Activated CD8-positive, alpha-beta T cell treated with anti-CD3 and anti-CD28 coated beads, Interleukin-2, amount 10 ng/mL, durations not matched to agents 7 days and 5 days (primary cell): ENCODE results near the gene COL26A1. TPM values are rescaled to one million over a fixed set of nuclear protein-coding genes. Genes with fewer than 3 reads are reported as not detected.

ENCODE experiments used
- ATAC-seq: fragments of 150-1000 bp; cut with Tn5 transposase; one replicate; pipeline ENCODE4 v1.10.0; 2021; ENCODE audit warnings: moderate library complexity
- CTCF ChIA-PET: fragments of 350-600 bp; sonication (Branson Sonifier 250); formaldehyde crosslinking; loops from one replicate; lab custom pipeline; 2021; ENCODE audit warnings: antibody characterized with exemption; lab: Charles Lee
- POLR2A ChIA-PET: fragments of 350-600 bp; sonication (Branson Sonifier 250); formaldehyde crosslinking; loops from one replicate; lab custom pipeline; 2021; ENCODE audit warnings: antibody characterized with exemption; lab: Charles Lee
- DNase-seq: peaks from one replicate; pipeline ENCODE4 v3.0.0-alpha.2; 2020
- H3K27ac Mint-ChIP-seq: one replicate; pipeline ENCODE4 v1.8.0; 2021; ENCODE audit warnings: mild to moderate bottlenecking, mixed read lengths
- H3K27me3 Mint-ChIP-seq: one replicate; pipeline ENCODE4 v1.8.0; 2021; ENCODE audit warnings: low read depth, mixed read lengths
- H3K36me3 Mint-ChIP-seq: one replicate; pipeline ENCODE4 v1.8.0; 2021; ENCODE audit warnings: low read depth, mixed read lengths
- H3K4me1 Mint-ChIP-seq: one replicate; pipeline ENCODE4 v1.8.0; 2021; ENCODE audit warnings: low read depth, mixed read lengths
- H3K4me3 Mint-ChIP-seq: one replicate; pipeline ENCODE4 v1.8.0; 2021; ENCODE audit warnings: mild to moderate bottlenecking, mixed read lengths
- H3K9me3 Mint-ChIP-seq: one replicate; pipeline ENCODE4 v1.8.0; 2022; ENCODE audit warnings: mixed read lengths; ENCODE audit not compliant: insufficient read depth
- total RNA-seq, 2 experiments: library from RNA; stranded (reverse); gene quantifications; one replicate each; pipeline ENCODE4 v1.2.3, GENCODE V29; 2021

COL26A1 gene
- not detected for total RNA-seq

DNA sequence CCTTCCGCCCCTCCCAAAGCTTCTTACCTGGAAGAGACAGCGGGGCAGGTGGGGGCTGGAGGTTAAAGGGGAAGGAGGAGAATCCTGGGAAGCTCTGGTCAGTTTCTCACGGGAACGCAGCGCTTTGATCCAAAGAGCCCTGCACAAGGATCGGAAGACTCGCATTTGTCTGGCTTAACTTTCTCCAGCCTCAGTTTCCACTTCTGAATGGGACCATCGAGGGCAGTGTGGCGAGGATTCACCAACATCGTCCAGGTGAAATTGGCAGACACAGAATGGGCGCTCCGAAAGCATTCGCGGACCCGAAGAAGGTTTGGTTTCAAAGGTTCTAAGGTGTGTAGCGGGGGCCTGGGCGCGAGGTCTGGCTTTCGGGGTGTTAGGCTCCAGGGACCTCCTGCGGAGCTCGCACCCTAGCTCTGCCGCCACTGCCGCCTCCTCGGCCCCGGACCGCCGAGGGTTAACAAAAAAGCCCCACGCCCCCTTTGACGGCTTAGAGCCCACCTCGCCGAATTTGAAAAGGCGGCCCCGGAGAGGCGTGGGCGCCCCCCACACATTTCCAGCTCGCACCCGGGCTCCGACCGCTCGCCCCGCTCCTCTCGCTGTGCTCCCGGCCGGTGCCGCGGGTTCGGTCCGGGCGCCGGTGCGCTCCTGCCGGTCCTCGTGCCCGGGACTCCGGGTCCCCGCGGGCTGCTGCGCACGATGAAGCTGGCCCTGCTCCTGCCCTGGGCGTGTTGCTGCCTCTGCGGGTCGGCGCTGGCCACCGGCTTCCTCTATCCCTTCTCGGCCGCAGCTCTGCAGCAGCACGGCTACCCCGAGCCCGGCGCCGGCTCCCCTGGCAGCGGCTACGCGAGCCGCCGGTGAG is at the start of gene COL26A1:
COL26A1 (plus strand) TSS at position 542 of the 862 bp plus-strand sequence; CDS start at position 700, 158 bp downstream.
- no peaks in the 10 kb centered on the region for H3K36me3 Mint-ChIP-seq
- H3K27ac Mint-ChIP-seq = no peak within 1 kb of the TSS
- POLR2A ChIA-PET = interaction anchor here (0.7 kb wide), 1 partner anchor 146 kb away, joined by 3 read pairs; no protein-coding TSS in a partner anchor
- no peaks in the 10 kb centered on the region for H3K9me3 Mint-ChIP-seq
- no peak within 1 kb of the TSS for H3K4me3 Mint-ChIP-seq
- DNase-seq (no peak), ATAC-seq (peak; percentile 34)
- CTCF ChIA-PET = interaction anchor here (1.1 to 5.0 kb wide), 3 partner anchors 10 to 145 kb away, joined by 3 to 65 read pairs (median 31); no protein-coding TSS in a partner anchor
- peaks cover 10% of the 10 kb centered on the region for H3K4me1 Mint-ChIP-seq
- H3K27me3 Mint-ChIP-seq = peaks cover 21% of the 10 kb centered on the region

DNA sequence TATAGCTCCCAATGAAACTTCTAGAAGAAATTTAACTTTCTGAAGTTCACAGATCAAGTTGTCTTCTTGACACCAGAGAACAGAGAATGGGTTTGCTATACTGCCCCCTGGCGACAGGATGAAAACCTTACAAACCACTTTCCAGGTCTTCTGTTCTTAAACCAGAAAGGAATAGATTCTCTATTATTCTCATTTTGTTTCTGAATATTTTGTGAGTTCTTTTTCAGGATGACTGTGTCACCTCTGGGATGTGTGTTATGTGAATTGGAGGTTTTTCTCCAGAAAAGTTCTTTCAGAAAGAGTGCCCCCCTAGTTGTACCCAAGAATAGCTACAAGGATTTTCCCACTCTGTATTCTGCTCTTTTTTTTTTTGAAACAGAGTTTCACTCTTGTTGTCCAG is 47.3 kb upstream of the COL26A1 start:
- ChIA-PET CTCF (interaction anchor here (0.6 to 2.3 kb wide), 21 partner anchors 10 to 238 kb away, joined by 3 to 18 read pairs (median 3); no protein-coding TSS in a partner anchor), POLR2A (no interaction called here)
- Mint-ChIP-seq H3K4me1 (no peaks in the 10 kb centered on the region), H3K27me3 (no peaks in the 10 kb centered on the region), H3K9me3 (peaks cover 10% of the 10 kb centered on the region), H3K4me3 (no peak overlapping the region), H3K36me3 (peaks cover 21% of the 10 kb centered on the region), H3K27ac (no peak overlapping the region)
- ATAC-seq = no peak
- DNase-seq = peak; percentile 73

DNA sequence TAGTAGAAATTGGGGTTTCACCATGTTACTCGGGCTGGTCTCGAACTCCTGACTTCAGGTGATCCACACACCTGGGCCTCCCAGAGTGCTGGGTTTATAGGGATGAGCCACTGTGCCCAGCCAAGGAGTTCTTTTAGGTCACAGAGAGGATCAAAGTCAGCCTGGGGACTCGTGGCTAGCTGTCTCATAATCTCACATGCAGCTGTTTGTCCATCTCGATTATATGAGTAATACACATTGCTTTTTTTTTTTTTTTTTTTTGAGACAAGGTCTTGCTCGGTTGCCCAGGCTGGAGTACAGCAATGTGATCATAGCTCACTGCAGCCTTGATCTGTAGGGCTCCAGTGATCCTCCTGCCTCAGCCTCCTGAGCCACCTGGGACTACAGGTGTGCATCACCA is 43.3 kb upstream of the COL26A1 start:
- H3K36me3 Mint-ChIP-seq = peaks cover 8% of the 10 kb centered on the region
- H3K4me3 Mint-ChIP-seq = no peak overlapping the region
- H3K27me3 Mint-ChIP-seq = peaks cover 3% of the 10 kb centered on the region
- ATAC-seq (no peak), DNase-seq (no peak)
- peaks cover 18% of the 10 kb centered on the region for H3K4me1 Mint-ChIP-seq
- no peak overlapping the region for H3K27ac Mint-ChIP-seq
- no peaks in the 10 kb centered on the region for H3K9me3 Mint-ChIP-seq
- ChIA-PET POLR2A (no interaction called here), CTCF (no interaction called here)

DNA sequence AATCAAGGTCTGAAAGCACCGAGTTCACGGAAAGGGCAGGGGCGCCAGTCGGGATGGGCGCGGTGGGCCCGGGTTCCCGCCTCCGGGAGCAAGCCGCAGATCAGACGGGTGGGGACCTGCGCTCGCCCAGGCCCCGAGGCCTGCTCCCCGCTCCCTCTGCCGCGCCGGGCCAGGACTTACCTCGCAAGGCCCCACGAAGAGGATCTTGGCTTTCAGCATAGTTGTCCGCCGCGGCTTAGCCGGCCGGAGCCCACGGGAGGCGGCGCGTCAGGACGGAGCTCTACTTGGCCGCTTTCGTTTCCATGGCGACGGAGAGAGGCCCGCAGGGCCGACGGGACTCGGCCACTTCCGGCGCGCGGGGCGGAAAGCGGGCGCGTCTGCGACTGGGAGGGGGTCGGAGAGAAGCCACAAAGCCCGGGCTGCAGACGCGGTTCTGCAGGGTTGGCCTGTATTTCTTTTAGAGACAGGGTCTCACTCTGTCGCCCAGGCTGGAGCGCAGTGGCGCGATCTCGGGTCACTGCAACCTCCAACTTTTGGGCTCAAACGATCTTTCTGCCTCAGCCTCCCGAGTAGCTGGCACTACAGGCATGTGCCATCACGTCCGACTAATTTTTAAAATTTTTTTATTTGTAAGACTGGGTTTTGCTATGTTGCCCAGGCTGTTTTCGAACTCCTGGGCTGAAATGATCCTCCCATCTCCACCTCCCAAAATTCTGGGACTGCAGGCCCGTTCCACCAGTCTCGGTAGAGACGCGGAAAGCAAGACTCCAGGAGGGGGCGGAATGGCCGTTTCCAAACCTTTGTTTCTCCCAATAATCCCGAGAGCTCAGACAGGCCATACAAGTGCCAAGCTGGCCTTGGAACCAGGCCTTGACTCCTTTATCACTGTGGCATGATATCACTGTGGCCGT is 40.9 kb upstream of the COL26A1 start, which contains the start of gene IFT22:
IFT22 (minus strand) TSS at position 322 of the 911 bp plus-strand sequence; CDS start at position 219, 103 bp downstream.
- H3K9me3 Mint-ChIP-seq = no peaks in the 10 kb centered on the region
- peaks cover 18% of the 10 kb centered on the region for H3K4me1 Mint-ChIP-seq
- no peaks in the 10 kb centered on the region for H3K36me3 Mint-ChIP-seq
- H3K27me3 Mint-ChIP-seq = peaks cover 3% of the 10 kb centered on the region
- CTCF ChIA-PET = interaction anchor here (0.6 to 1.7 kb wide), 10 partner anchors 12 to 187 kb away, joined by 3 to 7 read pairs (median 3); no protein-coding TSS in a partner anchor
- peak within 1 kb of the TSS; percentile 84 for H3K27ac Mint-ChIP-seq
- POLR2A ChIA-PET = interaction anchor here (0.5 to 1.1 kb wide), 5 partner anchors 16 to 270 kb away, joined by 3 to 4 read pairs (median 3); no protein-coding TSS in a partner anchor
- H3K4me3 Mint-ChIP-seq = peak within 1 kb of the TSS; percentile 90
- DNase-seq = peak; percentile 92
- ATAC-seq = peak; percentile 95

DNA sequence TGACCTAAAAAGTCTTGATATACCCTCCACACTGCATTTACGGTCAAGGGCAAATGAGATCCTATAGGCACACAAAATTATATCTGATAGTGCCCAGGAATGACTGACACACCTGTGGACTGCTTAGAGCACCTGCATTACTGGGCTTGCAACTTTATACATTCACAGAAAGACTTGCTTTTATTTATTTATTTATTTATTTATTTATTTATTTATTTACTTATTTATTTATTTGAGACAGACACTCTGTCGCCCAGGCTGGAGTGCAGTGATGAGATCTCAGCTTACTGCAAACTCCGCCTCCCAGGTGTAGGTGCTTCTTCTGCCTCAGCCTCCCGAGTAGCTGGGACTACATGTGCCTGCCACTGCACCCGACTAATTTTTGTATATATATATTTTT is 34.5 kb upstream of the COL26A1 start:
- CTCF ChIA-PET = interaction anchor here (1.5 kb wide), 1 partner anchor 37 kb away, joined by 4 read pairs; no protein-coding TSS in a partner anchor
- H3K9me3 Mint-ChIP-seq = no peaks in the 10 kb centered on the region
- no peaks in the 10 kb centered on the region for H3K4me1 Mint-ChIP-seq
- H3K27me3 Mint-ChIP-seq = peaks cover 3% of the 10 kb centered on the region
- no peak overlapping the region for H3K27ac Mint-ChIP-seq
- POLR2A ChIA-PET = no interaction called here
- H3K4me3 Mint-ChIP-seq = no peak overlapping the region
- H3K36me3 Mint-ChIP-seq = no peaks in the 10 kb centered on the region
- ATAC-seq (no peak), DNase-seq (no peak)

DNA sequence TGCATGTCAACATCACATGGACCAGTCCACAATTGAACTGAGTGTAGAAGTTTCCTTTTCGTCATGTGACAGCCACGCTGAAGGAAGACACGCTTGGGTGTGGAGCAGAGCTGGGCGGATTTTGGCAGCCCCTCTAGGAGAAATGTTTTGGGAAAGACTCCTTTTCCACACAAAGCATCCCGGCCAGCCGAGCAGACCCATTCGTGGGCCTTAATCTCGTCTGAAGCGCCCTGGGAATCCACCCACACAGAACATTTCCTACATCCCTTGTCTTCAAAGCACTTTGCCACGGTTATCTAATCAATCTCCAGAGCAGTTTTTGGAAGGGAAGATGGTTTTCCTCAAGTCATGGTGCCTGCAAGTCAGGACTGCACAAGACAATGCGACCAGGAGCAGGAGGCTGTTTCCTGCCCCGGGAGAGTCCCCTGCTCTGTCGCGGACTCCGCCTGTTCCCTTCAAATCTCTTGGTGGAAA is 32.6 kb upstream of the COL26A1 start:
- CTCF ChIA-PET = no interaction called here
- peaks cover 4% of the 10 kb centered on the region for H3K27me3 Mint-ChIP-seq

DNA sequence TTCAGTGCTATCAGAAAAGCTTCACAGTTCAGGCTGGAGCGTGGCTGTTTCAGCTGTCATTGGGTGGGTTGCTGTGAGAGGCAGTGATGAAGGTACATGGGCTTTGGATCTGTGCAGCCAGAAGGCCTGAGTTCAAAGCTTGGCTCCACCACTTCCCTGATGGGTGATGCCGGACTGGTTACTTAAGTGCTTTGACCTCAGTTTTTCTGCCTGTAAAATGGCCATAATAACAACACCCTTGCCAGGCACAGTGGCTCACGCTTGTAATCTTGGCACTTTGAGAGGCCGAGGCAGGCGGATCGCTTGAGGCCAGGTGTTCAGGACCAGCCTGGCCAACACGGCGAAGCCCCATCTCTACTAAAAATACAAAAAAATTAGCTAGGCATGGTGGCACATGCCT is 30.6 kb upstream of the COL26A1 start:
- ATAC-seq (no peak), DNase-seq (no peak)
- Mint-ChIP-seq H3K4me3 (no peak overlapping the region), H3K4me1 (peaks cover 2% of the 10 kb centered on the region), H3K36me3 (no peaks in the 10 kb centered on the region), H3K27me3 (peaks cover 6% of the 10 kb centered on the region), H3K27ac (no peak overlapping the region), H3K9me3 (no peaks in the 10 kb centered on the region)
- CTCF ChIA-PET = interaction anchor here (0.8 kb wide), 1 partner anchor 169 kb away, joined by 3 read pairs; no protein-coding TSS in a partner anchor
- POLR2A ChIA-PET = no interaction called here

More for the DNA sequence above, 32.6 kb upstream of the COL26A1 start:
- H3K4me1 Mint-ChIP-seq = peaks cover 2% of the 10 kb centered on the region
- H3K27ac Mint-ChIP-seq = no peak overlapping the region
- H3K9me3 Mint-ChIP-seq = no peaks in the 10 kb centered on the region
- ATAC-seq (no peak), DNase-seq (no peak)
- H3K4me3 Mint-ChIP-seq = no peak overlapping the region
- no peaks in the 10 kb centered on the region for H3K36me3 Mint-ChIP-seq
- POLR2A ChIA-PET = no interaction called here

DNA sequence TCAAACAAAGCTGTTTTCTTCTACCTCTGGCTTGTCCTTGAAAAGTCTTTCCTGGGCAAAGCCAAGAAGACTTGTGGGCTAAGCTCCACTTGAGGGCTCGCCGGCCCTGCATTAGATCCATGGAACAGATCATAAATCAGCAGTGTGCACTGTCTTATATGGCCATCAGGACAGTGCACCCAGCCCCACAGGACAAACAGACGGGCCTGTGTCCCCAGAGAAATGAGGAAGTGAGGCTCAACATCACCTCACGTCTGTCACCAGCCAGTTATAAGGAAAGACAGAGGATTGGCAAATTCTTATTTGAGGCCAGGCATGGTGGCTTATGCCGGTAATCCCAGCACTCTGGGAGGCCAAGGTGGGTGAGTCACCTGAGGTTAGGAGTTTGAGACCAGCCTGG is 28.8 kb upstream of the COL26A1 start:
- H3K36me3 Mint-ChIP-seq = no peaks in the 10 kb centered on the region
- no peak for DNase-seq
- H3K27me3 Mint-ChIP-seq = peaks cover 6% of the 10 kb centered on the region
- no peak overlapping the region for H3K27ac Mint-ChIP-seq
- ChIA-PET CTCF (interaction anchor here (1.5 kb wide), 1 partner anchor 12 kb away, joined by 3 read pairs; no protein-coding TSS in a partner anchor), POLR2A (no interaction called here)
- H3K4me3 Mint-ChIP-seq = no peak overlapping the region
- no peak for ATAC-seq
- H3K4me1 Mint-ChIP-seq = peaks cover 2% of the 10 kb centered on the region
- no peaks in the 10 kb centered on the region for H3K9me3 Mint-ChIP-seq

DNA sequence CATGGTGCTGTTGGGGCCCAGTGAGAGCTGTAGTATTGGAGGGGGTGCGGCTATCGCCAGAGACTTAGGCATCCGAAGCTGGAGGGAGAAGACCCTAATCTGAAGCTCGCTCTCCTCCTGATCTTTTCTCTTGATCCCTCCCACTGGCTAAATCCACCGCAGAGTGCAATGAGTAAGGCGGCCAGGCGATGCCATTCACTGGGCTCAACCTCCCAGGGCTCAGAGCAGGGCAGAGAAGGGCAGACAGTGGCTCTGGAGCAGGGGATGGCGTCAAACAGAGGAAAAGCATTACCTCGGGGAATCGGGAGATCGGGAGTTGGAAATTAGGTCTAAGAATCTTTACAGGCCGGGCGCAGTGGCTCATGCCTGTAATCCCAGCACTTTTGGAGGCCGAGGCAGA is 22.3 kb upstream of the COL26A1 start:
- no peaks in the 10 kb centered on the region for H3K9me3 Mint-ChIP-seq
- peaks cover 5% of the 10 kb centered on the region for H3K27me3 Mint-ChIP-seq
- DNase-seq (no peak), ATAC-seq (no peak)
- H3K4me1 Mint-ChIP-seq = no peaks in the 10 kb centered on the region
- H3K36me3 Mint-ChIP-seq = no peaks in the 10 kb centered on the region
- no peak overlapping the region for H3K4me3 Mint-ChIP-seq
- POLR2A ChIA-PET = no interaction called here
- no peak overlapping the region for H3K27ac Mint-ChIP-seq
- CTCF ChIA-PET = interaction anchor here (0.7 to 1.0 kb wide), 3 partner anchors 25 to 430 kb away, joined by 3 to 7 read pairs (median 4); no protein-coding TSS in a partner anchor

DNA sequence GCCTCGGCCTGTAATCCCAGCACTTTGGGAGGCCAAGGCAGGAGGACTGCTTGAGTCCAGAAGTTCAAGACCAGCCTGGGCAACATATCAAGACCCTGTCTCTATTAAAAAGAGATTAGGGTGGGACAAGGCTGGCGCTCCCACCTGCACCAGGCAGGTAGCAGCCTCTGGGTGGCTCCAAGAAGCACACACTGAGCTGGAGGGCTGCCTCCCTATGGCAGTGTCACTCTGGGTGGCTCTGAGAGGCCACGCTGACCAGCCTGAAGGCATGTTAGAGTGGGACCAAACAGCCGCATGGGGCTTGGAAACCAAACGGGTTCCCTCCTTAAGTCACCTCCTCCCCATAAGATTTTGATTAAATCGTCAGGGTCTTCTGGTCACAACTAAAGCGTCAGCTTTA is 19.8 kb upstream of the COL26A1 start:
- no peaks in the 10 kb centered on the region for H3K36me3 Mint-ChIP-seq
- no peaks in the 10 kb centered on the region for H3K9me3 Mint-ChIP-seq
- DNase-seq = no peak
- peaks cover 4% of the 10 kb centered on the region for H3K27me3 Mint-ChIP-seq
- no peak overlapping the region for H3K27ac Mint-ChIP-seq
- CTCF ChIA-PET = no interaction called here
- no peak overlapping the region for H3K4me3 Mint-ChIP-seq
- H3K4me1 Mint-ChIP-seq = no peaks in the 10 kb centered on the region
- POLR2A ChIA-PET = no interaction called here
- no peak for ATAC-seq

DNA sequence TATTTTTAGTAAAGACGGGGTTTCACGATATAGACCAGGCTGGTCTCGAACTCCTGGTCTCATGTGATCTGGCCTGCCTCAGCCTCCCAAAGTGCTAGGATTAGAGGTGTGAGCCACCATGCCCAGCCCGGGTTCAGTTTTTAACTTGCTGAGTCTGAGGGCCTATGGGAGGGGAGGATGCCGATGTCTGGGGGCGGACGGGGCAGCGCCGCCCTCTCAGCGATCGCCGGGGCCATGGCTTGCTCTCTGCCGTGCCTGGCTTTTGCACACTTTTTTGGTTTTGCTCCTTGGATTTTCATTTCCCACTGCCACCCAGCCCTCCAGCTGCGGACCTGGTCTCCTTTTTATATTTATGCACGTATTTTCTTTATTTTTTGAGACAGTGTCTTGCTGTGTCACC is 15.2 kb upstream of the COL26A1 start:
- no peaks in the 10 kb centered on the region for H3K36me3 Mint-ChIP-seq
- H3K4me1 Mint-ChIP-seq = peaks cover 10% of the 10 kb centered on the region
- H3K9me3 Mint-ChIP-seq = no peaks in the 10 kb centered on the region
- CTCF ChIA-PET = interaction anchor here (1.3 kb wide), 1 partner anchor 25 kb away, joined by 4 read pairs; the partner anchor contains the start of gene IFT22
- no peak for DNase-seq
- no peak for ATAC-seq
- no peak overlapping the region for H3K4me3 Mint-ChIP-seq
- no peak overlapping the region for H3K27ac Mint-ChIP-seq
- POLR2A ChIA-PET = no interaction called here
- H3K27me3 Mint-ChIP-seq = peaks cover 7% of the 10 kb centered on the region
